Erythroblast (primary cell): ENCODE results near the gene ANLN.

Experiments
- DNase-seq, 2 experiments: peaks; one replicate each; lab custom pipeline; 2025; lab: John Stamatoyannopoulos, UW
- GATA1 ChIP-seq: IDR thresholded peaks from 2 replicates; pipeline ENCODE4 v1.6.1; 2011; ENCODE audit warnings: low read depth, mild to moderate bottlenecking, control low read depth, low read length, moderate library complexity
- POLR2A ChIP-seq: IDR thresholded peaks from 2 replicates; pipeline ENCODE4 v1.6.1; 2011; ENCODE audit warnings: mild to moderate bottlenecking, low read length

ANLN gene

GRCh38 chr7:36390199-36391090 is 783 bp downstream of the ANLN start:
- peak; percentile 81 to 85 for DNase-seq
- TF ChIP-seq POLR2A (no peak), GATA1 (no peak)

GRCh38 chr7:36391436-36392198 is 2.0 kb downstream of the ANLN start:
- peak; percentile 21 to 26 for DNase-seq
- no peak for TF ChIP-seq GATA1
- no peak for TF ChIP-seq POLR2A

DNA sequence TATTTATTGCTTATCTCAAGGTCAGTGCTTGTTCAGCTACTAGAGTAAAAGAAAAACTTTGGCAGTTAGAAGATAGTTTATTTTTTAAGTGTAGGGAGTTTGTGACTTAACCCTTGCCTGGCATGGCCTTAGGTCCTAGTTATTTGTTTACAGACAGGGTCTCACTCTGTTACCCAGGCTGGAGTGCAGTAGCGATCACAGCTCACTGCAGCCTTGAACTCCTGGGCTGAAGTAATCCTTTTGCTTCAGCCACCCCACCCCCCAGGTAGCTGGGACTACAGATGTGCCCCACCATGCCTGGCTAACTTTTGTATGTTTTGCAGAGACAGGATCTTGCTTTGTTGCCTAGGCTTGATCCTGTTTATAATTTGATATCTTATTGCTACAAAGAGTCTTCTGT is 4.2 kb downstream of the ANLN start:
- no peak for DNase-seq
- TF ChIP-seq POLR2A = no peak
- no peak for TF ChIP-seq GATA1

DNA sequence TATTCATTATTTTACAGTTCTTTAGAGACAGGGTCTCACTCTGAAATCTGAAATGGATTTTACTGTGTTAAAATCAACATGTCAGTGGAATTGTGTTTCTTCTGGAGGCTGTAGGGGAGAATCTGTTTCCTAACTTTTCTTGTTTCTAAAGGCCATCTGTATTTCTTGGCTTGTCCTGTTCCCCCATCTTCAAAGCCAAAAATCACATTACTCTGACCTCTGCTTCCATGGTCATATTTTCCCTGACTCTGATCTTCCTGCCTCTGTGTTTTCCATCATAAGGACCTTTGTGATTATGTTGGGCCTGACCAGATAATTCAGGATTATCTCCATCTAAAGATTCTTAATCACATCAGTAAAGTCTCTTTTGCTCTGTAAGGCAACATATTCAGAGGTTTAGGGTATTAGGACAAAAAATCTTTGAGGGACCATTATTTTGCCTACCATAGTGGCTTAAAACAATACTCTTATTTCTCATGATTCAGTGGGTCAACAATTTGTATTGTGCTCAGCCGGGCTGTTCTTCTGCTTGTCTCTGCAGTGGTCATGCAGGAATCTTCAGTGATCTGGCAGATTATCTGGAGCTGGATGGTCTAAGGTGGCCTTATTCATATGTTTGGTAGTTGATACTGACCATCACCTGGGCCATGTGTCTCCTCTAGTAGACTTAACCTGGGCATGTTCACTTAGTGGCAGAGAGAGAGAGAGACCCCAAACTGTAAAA is 5.7 kb downstream of the ANLN start:
- no peak for TF ChIP-seq GATA1
- TF ChIP-seq POLR2A = no peak
- DNase-seq = no peak

GRCh38 chr7:36396150-36396549 is 6.5 kb downstream of the ANLN start:
- DNase-seq = no peak
- TF ChIP-seq GATA1 (no peak), POLR2A (no peak)

GRCh38 chr7:36400036-36400435 is 10.4 kb downstream of the ANLN start:
- TF ChIP-seq POLR2A (no peak), GATA1 (no peak)

DNA sequence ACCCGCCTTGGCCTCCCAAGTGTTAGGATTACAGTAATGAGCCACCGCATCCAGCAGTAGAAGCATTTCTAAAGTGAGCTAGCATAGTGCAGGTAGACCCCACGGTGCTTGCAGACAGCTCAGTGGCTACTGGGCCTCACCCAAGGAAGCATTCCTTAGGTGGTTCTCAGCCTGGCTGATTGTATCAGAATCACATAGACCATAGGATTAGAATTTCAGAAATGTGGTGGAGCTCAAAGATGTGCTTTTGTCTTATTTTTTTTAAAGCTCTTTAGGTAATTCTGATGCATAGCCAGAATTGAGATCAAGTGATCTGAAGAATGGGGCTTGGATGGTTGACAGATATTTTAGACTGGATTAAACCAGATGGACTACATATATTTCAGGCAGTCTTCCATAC is 10.9 kb downstream of the ANLN start:
- TF ChIP-seq POLR2A (no peak), GATA1 (no peak)
- DNase-seq = no peak

More at GRCh38 chr7:36400036-36400435, 10.4 kb downstream of the ANLN start:
- no peak for DNase-seq

DNA sequence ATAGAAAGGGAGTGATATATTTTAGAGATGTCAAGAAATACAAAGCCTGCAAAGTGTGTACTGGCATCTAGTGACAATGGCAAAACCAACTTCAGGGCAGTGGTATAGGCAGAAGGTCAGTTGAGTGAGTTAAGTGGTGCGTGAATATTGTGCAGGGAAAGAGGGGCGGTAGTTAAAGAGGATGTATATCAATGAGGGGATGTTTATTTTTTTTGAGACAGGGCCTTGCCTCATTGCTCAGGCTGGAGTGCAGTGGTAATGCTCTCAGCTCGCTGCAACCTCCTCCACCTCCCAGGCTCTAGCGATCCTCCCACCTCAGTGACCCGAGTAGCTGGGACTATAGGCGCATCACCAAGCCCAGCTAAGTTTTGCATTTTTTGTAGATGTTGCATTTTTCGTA is 13.8 kb downstream of the ANLN start:
- TF ChIP-seq GATA1 (no peak), POLR2A (no peak)
- no peak for DNase-seq

GRCh38 chr7:36404639-36405408 is 15.2 kb downstream of the ANLN start:
- peak; percentile 48 to 60 for DNase-seq

DNA sequence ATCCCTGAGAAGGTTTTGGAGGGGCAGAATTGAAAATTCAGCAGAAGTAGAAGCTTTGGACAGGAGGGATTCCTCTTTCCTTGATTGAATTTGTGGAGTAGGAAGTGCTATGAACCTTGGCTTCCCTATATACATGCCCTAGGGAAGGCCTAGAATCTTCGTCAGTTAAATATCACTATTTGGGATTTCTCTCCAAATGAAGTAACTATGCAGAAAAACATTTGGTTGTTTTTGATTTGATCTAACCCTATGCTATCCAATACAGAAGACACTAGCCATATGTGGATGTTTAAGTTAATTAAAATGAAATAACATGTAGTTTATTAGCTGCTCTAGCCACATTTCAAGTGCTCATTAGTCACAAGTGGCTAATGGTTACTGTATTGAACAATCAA is 15.7 kb downstream of the ANLN start:
- TF ChIP-seq POLR2A (no peak), GATA1 (no peak)

More at GRCh38 chr7:36404639-36405408, 15.2 kb downstream of the ANLN start:
- TF ChIP-seq GATA1 (no peak), POLR2A (no peak)

GRCh38 chr7:36406156-36406555 is 16.5 kb downstream of the ANLN start:
- no peak for DNase-seq
- TF ChIP-seq GATA1 (no peak), POLR2A (no peak)

More for the DNA sequence above, 15.7 kb downstream of the ANLN start:
- no peak for DNase-seq

- DNase-seq = no peak
- TF ChIP-seq GATA1 = no peak
Measured at GRCh38 chr7:36407636-36408550, 18.2 kb downstream of the ANLN start.
